GM21529 (cell line): ENCODE results near the gene ODF4.
"Not testable (repeated sequence)": the region's sequence is repeated elsewhere in the genome, so short reads cannot be mapped to it uniquely, and the experiment has no call there.

Experiments
- ATAC-seq: cut with Tn5 transposase; IDR thresholded peaks from one replicate; pipeline ENCODE4 v1.9.1; 2021; ENCODE audit not compliant: unreplicated experiment

ODF4 gene

GRCh38 chr17:8324923-8325322 is 14.7 kb upstream of the ODF4 start:
- no peak for ATAC-seq

- ATAC-seq = no peak
Observed at GRCh38 chr17:8326511-8327302, 12.9 kb upstream of the ODF4 start.

DNA sequence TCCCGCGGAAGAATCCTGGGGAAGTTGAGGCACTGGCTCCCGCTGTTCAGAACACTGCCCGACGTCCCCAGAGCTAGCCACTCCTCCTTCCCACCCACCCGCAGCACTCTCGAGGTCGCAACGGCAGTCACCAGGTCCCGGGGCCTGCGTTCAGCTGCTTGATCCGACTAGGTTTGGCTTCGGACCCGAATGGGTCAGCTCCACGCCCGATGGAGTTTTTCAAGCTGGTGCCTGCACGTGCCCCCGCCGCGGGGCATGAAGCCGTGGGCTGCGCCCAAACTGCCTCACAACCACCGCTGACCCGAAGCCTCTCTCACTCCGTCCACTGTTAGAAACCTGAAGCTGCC is 12.4 kb upstream of the ODF4 start:
- no peak for ATAC-seq

GRCh38 chr17:8332128-8332527 is 7.5 kb upstream of the ODF4 start:
- ATAC-seq = no peak

GRCh38 chr17:8332688-8333087 is 7.0 kb upstream of the ODF4 start:
- ATAC-seq = no peak

- no peak for ATAC-seq
Observed at GRCh38 chr17:8333281-8333680, 6.4 kb upstream of the ODF4 start.

DNA sequence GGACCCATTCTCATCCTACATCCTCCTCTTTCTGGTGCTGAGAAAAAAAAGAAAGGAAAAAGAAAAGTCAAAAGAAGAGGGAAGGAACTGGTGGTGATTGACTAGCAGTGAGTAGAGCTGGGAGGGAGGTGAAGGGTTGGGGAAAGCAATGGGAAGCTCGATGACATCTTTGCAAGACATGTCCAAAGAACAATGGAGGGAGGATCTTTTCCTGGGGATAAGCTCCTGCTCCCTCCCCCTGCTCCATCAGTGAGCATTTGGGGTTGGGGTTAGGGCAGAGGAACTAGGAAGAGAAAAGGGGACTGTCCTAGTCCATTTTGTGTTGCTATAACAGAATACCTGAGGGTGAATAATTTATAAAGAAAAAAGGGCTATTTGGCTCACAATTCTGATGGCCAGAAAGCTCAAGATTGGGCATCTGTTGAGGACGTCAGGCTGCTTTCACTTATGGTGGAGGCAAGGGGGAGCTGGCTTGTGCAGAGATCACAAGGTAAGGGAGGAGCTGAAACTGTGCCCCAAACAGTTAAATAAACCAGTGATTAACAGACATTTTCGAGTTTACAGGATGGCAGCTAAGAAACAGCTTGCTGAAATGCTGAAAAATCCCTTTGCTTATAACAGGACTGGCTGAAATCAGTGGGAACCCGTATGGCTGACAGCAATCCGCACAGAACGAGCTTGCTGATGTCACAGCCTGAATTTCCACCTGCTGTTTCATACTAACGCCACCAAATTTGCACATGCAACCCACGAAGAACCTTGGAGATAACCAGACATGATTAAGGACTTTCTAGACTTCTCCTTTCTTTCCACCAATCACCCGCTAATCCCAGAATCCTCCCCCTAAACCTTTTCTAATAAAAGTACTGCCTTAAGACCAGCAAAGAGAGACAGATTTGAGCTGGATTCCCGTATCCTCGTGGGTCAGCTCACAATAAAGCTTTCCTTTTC is 1.6 kb upstream of the ODF4 start:
- no peak for ATAC-seq

DNA sequence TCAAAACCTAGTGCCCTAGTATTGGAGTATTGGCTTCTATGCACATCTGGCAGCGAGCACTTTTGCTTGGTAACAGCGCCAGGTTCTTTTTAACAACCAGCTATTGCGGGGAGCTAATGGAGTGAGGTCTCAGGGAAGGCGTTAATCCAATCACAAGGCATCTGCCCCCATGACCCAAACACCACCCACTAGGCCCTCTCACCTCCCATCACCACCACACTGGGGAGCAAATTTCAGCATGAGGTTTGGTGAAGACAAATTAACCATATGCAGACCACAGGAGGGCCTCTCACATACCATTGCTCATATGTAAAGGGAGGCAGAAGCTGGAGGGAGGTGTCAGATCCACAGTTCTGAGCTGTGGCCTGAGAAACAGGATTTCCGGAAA is 893 bp upstream of the ODF4 start:
- ATAC-seq = no peak

GRCh38 chr17:8341456-8341855 is 1.8 kb downstream of the ODF4 start:
- no peak for ATAC-seq

DNA sequence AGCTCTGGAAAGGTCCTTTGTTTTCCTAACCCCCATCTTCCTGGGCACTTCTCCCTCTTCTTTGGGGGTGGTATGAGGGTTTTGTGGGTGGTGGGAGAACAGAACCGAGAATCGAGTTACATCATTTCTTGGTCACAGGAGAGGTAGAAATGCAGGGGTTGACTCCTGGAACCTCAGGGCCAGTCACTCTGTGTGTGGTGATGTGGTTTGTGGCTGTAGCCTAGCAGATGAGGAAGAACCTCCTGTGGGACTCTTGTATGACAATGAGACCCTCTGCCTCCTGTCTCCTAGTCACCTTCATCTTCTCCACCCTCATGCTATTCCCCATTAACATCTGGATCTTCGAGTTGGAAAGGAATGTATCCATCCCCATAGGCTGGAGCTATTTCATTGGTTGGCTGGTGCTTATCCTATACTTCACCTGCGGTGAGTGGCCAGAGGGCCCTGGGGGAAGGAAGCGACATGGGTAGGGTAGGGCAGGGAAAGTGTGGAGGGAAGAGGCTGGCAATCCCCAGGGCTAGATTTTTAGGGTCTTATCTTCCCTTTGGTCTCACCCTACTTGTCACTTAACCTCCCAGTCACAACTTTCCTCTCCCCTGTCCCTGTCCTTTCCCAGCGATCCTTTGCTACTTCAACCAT is 5.5 kb downstream of the ODF4 start:
- no peak for ATAC-seq

- no peak for ATAC-seq
Observed at GRCh38 chr17:8345951-8346665, 6.5 kb downstream of the ODF4 start.

DNA sequence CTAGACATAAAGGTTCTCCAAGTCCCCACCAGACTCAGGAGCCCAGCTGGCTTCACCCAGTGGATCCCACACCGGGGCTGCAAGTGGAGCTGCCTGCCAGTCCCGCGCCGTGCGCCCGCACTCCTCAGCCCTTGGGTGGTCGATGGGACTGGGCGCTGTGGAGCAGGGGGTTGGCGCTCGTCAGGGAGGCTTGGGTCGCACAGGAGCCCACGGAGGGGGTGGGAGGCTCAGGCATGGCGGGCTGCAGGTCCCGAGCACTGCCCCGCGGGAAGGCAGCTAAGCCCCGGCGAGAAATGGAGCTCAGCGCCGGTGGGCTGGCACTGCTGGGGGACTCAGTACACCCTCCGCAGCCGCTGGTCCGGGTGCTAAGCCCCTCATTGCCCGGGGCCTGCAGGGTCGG is 7.4 kb downstream of the ODF4 start:
- ATAC-seq = not testable (repeated sequence)

DNA sequence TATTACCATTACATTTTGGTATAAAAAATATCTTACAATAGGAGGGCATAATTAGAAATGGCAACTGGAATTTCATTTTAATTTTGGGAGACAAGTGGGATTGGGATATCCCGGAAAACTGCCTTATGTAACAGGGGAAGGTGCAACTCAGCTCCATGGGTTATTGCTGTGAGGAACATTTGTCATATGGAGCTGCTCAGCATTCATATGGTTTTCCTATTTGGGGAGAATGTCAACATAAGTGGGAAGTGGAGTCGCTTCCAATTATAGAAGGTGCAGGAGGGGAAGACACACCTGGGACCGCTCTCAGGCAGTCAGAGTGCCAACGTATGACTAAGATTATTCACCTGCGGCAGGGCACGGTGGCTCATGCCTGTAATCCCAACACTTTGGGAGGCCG is 10.7 kb downstream of the ODF4 start:
- no peak for ATAC-seq

DNA sequence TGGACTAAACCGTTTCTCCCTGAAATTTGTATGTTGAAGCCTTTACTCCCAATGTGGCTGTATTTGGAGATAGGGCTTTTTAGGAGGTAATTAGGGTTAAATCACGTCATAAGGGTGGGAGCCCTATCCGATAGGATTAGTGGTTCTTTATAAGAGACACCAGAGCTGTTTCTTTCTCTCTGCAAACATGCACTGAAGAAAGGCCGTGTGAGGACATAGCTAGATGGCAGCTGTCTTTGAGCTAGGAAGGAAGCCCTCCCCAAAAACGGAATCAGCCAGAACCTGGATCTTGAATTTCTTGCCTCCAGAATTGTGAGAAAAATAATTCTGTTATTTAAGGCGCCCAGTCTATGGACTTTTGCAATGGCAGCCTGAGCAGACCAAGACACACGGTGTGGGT is 14.1 kb downstream of the ODF4 start:
- no peak for ATAC-seq

- no peak for ATAC-seq
Observed at GRCh38 chr17:8354236-8354635, 14.6 kb downstream of the ODF4 start.

- no peak for ATAC-seq
Observed at GRCh38 chr17:8357910-8358309, 18.3 kb downstream of the ODF4 start.

GRCh38 chr17:8359769-8360168 is 20.1 kb downstream of the ODF4 start:
- no peak for ATAC-seq

DNA sequence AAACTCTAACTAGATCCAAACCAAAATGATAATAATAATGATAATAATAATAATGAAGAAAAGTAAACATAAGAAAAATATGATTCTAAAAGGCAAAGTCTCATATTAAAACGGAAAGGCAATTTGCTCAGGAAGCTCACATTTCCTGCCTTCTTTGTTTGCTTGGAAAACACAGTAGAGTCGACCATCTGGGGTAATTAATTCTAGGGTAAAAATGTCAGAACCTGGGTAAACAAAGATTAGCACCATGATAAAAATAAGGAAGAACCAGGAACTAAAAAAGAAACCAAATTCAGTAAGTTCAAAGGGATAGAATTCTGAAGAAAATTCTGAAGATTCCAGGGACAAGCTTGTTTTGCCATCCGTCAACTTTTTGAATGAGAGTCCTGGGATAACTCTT is 20.6 kb downstream of the ODF4 start:
- ATAC-seq = no peak

GRCh38 chr17:8360751-8361150 is 21.1 kb downstream of the ODF4 start:
- no peak for ATAC-seq

GRCh38 chr17:8362651-8363332 is 23.2 kb downstream of the ODF4 start:
- no peak for ATAC-seq

GRCh38 chr17:8365143-8365542 is 25.5 kb downstream of the ODF4 start:
- no peak for ATAC-seq
